HG03520 (cell line): ENCODE results near the gene XAGE5.
"Not testable (repeated sequence)": the region's sequence is repeated elsewhere in the genome, so short reads cannot be mapped to it uniquely, and the experiment has no call there.

Source experiments
- ATAC-seq: cut with Tn5 transposase; IDR thresholded peaks from one replicate; pipeline ENCODE4 v1.9.1; 2021; ENCODE audit warnings: mild to moderate bottlenecking, moderate library complexity; ENCODE audit not compliant: unreplicated experiment

XAGE5 gene, protein sequence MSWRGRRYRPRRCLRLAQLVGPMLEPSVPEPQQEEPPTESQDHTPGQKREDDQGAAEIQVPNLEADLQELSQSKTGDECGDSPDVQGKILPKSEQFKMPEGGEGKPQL

DNA sequence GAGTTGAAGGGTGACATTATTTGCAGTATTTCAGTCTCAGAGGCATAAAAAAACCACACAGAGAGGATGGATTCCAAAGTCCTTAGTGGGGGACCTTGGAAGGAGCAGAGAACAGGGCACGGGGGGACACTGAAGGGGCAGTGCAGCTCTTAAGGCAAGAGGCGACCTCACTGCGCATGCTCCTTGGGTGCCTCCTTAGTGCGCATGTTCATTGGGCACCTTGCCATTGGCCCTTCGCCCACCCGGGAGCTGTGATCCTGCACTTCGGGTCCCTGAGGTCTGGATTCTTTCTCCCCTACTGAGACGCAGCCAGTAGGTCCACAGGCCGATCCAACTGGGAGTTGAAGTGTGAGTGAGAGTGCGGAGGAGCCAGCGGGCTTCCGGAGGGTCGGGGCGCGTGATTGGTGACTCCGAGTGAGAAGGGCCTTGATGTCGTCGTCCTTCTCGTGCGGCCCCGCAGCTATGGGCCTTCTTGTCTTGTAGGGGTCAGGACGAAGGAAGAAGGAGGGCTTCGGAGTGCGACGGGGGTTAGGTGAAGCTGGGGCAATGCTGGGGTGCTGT lies at the start of gene XAGE5:
Gene XAGE5, plus strand, starts transcription at position 223 of the 561 bp plus-strand sequence. CDS start 1,280 bp downstream, outside the sequence.
- no peak for ATAC-seq

DNA sequence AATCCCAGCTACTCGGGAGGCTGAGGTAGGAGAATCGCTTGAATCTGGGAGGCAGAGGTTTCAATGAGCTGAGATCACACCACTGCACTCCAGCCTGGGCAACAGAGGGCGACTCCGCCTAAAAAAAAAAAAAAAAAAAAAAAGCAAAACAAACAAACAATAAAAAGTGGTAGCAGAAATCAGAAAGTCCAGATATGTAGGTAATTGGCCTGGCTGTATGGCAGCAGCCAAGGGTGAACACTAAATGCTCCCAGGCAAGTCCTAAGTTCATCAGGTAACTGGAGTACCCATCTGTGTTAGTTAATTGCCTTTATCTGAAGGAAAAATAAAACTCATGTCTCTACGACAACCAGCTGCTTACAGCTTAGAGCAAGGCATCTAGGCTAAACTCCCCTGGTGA lies 45.1 kb upstream of the XAGE5 start:
- not testable (repeated sequence) for ATAC-seq

DNA sequence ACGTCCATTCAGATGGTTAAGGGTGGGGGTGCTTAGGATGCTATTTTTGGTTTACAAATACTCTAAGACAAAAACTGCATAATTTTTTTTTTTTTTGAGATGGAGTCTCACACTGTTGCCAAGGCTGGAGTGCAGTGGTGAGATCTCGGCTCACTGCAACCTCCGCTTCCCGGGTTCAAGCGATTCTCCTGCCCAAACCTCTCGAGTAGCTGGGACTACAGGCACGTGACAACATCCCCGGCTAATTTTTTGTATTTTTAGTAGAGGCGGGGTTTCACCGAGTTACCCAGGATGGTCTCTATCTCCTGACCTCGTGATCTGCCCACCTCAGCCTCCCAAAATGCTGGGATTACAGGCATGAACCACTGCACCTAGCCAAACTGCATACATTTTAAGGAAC lies 37.6 kb upstream of the XAGE5 start:
- not testable (repeated sequence) for ATAC-seq

DNA sequence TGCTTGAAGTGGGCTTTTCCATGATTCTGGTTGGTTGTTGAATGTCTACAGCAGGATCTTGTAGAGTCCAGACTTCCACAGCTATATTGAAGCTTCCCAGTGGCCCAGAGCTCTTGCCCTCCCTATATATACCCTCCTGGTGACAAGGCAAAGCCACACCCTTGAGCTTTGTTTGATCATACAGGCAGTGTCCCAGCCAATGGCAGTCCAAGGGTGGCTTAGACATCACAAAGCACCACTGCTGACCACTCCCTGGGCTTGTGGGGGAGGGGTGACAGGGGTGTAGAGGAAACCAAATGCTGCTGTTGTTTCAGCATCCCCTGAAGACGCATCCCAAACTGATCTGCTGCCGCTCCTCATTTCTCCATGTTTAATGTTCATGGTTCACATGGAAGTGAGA lies 13.8 kb upstream of the XAGE5 start, which contains the start of gene SPANXN5:
Gene SPANXN5, minus strand, starts transcription at position 101 of the 400 bp plus-strand sequence. Its CDS starts 79 bp downstream, at position 22.
- not testable (repeated sequence) for ATAC-seq

DNA sequence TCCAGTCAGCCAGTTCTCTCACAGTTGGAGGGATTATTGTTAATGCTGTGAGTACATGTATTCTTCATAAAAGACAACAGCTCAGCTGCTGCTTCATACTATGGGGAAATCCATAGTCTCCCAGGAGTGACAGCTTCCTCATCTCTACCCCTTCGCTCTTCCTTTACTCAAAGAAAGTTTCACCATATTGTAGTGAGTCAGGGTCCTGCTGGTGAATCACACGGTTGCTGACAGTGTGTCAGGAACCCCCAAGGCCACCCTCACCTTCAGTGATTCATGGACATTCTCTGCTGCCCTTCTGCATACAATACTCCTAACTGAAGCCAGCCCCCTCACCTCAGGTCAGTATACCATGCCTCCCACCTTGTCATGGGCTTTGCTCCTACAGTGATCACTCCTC lies 6.2 kb upstream of the XAGE5 start:
- not testable (repeated sequence) for ATAC-seq

DNA sequence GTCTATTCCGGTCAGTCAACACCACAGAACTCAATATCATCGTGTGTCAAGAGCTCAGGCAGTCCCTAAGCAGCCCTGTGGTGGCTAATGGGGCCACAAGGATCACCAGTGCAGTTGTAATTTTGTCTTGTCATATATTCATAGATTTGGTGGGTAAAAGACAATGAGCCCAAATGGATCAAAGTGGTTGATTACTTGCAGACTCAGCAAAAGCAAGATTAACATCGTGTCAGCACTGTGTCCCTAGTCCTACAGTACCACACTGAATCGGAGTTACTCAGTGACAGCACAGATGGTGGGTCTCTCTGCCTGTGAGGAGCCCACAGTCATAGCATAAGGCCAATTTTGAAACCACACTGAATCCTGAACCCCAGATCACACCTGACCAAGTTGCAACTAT lies 8.7 kb downstream of the XAGE5 start:
- no peak for ATAC-seq

DNA sequence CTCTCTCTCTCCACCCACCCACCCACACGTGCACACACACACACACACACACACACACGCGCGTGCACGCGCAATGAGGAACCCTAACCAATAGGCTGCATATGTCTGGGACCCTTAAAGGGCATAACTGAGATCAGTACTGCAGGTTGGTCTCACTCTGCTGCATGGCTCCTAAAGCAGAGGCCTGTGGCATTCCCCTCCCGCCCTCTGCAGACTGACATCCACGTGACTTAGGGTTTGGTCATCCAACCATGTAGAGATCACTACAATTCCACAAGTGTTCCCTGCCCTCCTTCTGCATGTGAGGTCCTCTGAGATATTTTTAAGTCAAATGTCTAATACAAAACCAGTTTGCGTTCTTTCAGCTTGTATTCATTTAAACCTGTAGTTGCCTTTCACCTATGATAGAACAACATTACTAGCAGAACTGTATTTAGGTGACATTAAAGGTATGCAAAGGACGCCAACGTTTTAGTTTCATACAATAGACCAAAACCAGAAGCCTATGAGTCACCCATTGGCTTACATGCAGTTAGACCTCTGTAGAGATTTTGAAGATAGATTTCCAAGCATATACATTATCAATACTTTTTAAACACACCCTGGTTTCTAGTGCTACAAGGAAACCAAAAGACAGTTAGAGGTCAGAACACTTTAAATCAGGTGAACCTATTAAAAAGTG lies 10.1 kb downstream of the XAGE5 start:
- no peak for ATAC-seq

DNA sequence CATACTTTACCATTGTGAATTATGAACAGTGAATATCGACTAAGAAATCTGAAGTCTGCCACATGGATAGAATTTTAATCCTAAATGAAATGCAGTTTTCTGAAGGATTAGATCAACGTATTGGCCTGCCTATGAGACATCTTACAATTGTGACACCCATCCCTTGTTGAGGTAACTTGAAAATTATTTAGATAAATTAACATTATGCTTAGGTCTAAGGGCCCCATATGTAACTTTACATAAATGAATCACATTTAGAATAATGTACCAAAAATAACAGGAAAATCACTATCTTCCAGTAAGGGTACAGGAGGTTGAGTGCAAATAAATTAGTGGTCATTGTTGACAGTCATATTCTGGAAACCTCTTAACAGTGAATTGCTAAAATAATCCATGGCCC lies 13.5 kb downstream of the XAGE5 start:
- ATAC-seq = no peak

DNA sequence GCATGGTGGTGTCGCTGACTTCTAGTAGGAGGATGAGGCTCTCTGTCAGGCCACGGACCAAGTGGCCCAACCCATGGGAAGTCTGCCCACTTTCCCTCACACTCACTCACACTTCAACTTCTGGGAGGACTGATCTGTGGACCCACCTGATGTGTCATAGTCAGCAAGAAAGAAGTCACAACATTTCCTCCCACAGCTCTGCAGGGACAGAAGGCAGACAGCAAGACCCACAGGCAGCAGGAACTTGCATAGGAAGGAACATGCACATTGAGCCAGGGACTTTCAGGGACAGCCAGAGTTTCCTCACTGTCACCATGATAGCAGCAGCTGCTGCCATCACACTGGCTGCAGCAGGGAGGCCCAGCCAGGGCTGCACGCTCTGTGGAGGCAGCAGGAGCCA lies 19.5 kb downstream of the XAGE5 start:
- no peak for ATAC-seq

DNA sequence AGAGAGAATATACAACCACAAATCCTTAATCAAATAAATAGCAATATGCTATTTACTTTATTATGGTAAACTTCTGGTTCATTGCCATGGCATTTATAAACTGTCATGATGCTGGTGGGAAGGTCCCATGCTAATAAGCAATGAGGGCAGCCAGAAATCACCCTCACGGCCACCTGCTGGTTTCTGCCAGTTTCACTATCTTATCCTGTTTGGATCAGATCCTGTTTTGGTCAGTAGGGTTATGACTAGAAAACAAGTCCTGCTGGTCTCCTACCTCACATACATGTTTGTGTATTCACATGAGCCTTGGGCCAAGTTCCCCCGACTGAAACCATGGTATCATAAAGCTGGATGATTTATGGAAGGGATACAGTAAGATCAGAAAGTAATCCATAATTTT lies 28.1 kb downstream of the XAGE5 start:
- no peak for ATAC-seq

DNA sequence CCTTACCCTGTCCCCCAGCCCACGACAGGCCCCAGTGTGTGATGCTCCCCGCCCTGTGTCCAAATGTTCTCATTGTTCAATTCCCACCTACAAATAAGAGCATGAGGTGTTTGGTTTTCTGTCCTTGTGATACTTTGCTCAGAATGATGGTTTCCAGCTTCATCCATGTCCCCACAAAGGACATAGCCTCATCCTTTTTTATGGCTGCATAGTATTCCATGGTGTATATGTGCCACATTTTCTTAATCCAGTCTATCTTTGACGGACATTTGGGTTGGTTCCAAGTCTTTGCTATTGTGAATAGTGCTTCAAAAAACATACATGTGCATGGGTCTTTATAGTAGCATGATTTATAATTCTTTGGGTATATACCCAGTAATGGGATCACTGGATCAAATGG lies 32.5 kb downstream of the XAGE5 start:
- not testable (repeated sequence) for ATAC-seq

DNA sequence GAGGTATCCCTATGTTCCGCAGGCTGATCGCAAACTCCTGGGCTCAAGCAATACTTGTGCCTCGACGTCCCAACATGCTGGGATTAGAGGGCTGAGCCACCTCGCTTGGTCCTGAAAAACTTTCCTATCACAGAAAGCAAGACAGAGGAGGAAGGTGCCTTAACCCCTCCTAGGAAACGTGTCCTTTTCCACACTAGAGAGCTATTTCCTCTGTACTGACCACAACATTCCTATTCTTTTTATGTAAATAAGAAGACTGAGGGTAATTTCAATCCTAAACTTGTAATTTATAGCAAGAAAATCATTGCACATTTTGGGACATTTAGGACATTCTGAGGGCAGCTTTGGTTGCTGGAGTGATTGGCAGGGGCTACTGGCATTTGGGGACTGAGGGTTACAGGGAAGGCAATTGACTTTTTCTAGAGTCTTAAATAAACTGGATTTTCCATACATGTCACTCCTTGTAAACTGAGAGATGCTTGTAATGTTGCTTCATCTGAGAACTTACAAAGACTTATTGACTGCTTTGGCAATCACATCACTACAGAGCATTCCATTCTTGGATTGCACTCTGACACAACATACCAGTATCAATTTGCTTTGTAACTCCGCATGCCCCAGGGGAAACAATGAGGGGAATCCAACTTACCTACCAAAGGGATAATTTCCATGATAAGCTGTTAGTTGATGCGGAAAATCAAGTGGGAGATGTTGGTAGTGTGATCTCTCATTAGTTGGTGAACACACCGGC lies 41.2 kb downstream of the XAGE5 start:
- no peak for ATAC-seq

DNA sequence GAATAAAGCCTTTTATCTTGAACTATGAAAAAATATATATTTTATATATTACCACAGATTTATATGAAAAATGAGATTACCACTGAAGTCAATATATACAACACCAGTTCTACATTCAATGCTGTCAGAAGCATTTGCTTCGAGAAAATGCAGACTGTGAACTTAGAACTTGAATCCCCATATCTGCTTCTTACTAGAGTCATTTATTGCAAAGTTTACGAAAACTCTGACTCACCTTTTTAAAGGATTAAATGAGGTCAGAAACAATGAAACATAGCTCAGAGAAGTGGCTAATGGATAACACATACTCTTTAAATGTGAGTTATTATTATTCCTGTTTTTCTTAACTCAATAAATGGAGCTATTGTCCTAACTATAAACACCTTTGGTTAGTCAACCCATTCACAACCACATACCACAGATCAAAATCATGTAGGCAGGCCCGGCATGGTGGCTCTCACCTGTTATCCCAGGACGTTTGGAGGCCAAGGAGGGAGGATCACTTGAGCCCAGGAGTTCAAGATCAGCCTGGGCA lies 46.0 kb downstream of the XAGE5 start:
- ATAC-seq = not testable (repeated sequence)

DNA sequence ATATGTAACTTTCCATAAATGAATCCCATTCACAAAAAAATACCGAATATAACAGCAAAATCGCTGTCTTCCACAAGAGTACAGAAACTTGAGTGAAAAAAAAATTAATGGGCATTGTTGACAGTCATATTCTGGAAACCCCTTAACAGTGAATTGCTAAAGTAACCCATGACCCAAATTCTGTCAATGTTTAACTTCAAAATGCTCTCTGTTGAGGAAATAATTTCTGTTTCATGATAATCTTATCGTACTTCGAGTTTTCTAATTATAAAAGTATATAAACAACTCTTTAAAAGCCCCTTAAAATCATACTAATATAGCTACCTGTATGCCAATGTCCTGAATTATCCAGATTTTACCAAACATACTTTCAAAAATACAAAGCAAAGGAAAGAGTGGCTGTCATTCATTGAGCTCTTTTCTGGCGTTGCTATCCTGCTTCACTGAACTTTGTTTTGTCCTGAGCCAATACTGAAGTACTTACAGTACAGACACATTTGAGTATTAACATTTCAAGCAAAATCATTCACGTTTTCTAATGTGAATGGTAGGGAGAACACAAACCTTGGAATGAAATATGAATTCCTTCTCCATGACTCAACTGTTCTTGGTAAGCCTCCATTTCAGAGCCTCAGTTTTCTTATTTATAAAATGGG lies 54.4 kb downstream of the XAGE5 start:
- ATAC-seq = no peak
